ENCODE results near the gene MICAL3. TPM values are rescaled to one million over a fixed set of nuclear protein-coding genes. Genes with fewer than 3 reads are reported as not detected.

The MICAL3 gene
- total RNA-seq, 1 experiment from 2014 or later: 23.7 TPM

DNA sequence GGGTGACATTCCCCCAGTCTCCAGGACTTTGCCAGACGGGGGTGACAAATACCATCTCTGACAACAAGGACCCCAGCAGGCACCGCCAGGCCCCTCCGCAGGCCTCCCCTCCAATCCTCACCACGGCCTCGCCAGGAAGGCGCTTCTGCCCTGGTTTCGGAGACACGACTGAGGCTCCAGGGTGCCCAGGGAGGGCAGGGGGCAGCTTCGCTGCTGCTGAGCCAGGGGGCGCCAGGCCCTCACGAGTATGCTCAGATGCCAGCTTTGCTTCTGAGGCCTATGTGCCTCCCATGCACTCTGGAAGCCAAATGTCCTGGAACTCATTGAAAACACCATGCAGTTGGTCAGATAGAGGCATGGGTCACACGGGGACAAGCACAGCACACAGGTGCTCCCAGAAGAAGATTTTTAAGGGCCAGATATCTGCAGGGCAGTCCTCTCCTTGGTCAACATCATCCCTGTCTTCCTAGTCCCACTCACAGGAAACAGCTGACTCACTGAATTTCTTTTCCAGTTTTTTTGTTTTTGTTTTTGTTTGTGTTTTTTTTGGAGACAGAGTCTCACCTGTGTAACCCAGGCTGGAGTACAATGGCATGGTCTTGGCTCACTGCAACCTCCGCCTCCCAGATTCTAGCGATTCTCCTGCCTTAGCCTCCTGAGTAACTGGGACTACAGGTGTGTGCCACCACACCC, 270.0 kb downstream of the MICAL3 start:
- H3K27me3 ChIP-seq (ENCODE audit: low read length): no peaks in the 10 kb centered on the region
- H3K36me3 ChIP-seq (ENCODE audit: low read depth, low read length): no peaks in the 10 kb centered on the region
- TF ChIP-seq EZH2 (IDR thresholded peaks at IDR 0.05; ENCODE audit: low read length, unreplicated experiment): no peak
- TF ChIP-seq, protein P1, sequence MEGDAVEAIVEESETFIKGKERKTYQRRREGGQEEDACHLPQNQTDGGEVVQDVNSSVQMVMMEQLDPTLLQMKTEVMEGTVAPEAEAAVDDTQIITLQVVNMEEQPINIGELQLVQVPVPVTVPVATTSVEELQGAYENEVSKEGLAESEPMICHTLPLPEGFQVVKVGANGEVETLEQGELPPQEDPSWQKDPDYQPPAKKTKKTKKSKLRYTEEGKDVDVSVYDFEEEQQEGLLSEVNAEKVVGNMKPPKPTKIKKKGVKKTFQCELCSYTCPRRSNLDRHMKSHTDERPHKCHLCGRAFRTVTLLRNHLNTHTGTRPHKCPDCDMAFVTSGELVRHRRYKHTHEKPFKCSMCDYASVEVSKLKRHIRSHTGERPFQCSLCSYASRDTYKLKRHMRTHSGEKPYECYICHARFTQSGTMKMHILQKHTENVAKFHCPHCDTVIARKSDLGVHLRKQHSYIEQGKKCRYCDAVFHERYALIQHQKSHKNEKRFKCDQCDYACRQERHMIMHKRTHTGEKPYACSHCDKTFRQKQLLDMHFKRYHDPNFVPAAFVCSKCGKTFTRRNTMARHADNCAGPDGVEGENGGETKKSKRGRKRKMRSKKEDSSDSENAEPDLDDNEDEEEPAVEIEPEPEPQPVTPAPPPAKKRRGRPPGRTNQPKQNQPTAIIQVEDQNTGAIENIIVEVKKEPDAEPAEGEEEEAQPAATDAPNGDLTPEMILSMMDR (conservative IDR thresholded peaks at IDR 0.05; ENCODE audit: low read depth, low read length): peak; percentile 45
- H3K79me2 ChIP-seq (ENCODE audit: low read length): no peaks in the 10 kb centered on the region
- no peaks in the 10 kb centered on the region for H3K9me3 ChIP-seq (ENCODE audit: low read length)
- ChIA-PET POLR2A (ENCODE audit: unreplicated experiment) (no interaction called here), CTCF (interaction anchor here (1.2 kb wide), 1 partner anchor 31 kb away, joined by 5 read pairs; no protein-coding TSS in a partner anchor)
- no peaks in the 10 kb centered on the region for H3K9me2 ChIP-seq (replicated peaks; ENCODE audit: low read length)
- H2AFZ ChIP-seq (ENCODE audit: low read length): no peak overlapping the region
- ATAC-seq (no peak), DNase-seq (peak; percentile 7)
- H3K4me1 ChIP-seq (ENCODE audit: insufficient read depth, low read length): peaks cover 9% of the 10 kb centered on the region; the same call in 1 of the 2 replicates
- BruUV-seq (replicated peaks): no TSS peak
- intact Hi-C loops (cut with micrococcal nuclease): loop anchor here (1.0 kb wide), 1 partner anchor 31 kb away; no protein-coding TSS in a partner anchor
- H3F3A ChIP-seq (ENCODE audit: low read length, unreplicated experiment): no peaks in the 10 kb centered on the region
- no peak overlapping the region for H3K9ac ChIP-seq (ENCODE audit: low read length)
- H4K20me1 ChIP-seq (ENCODE audit: low read length): no peaks in the 10 kb centered on the region
- no peak overlapping the region for H3K27ac ChIP-seq (ENCODE audit: low read length)
- no peak overlapping the region for H3K4me2 ChIP-seq (ENCODE audit: low read length)
- H3K4me3 ChIP-seq (ENCODE audit: low read length): no peak overlapping the region

DNA sequence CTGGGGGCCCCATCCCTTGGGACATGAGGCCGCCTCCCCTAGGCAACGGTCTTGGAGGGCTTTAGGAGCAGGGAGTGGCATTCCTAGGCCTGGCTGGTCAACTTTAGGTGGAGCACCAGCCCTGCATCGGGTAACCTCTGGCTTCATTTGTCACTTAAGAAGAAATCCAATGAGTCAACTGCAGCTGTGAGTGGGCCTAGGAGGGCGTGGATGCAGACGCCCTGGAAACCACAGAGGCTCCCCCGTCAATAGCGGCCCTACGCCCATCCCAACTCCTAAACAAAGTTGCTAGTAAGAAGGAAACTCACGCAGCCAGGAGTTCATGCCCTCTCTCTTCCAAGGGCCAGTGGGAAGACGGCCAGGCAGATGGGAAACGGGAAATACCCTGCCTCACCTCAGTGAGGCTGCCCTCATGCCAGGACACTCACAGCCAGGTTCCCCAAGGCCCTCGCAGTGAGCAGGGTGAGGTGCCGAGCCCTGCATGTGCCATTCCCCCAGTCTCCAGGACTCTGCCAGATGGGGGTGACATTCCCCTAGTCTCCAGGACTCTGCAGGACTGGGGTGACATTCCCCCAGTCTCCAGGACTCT, 270.9 kb downstream of the MICAL3 start:
- TF ChIP-seq, protein P1 (conservative IDR thresholded peaks at IDR 0.05; ENCODE audit: low read depth, low read length): no peak
- ATAC-seq (peak; percentile 68), DNase-seq (peak; percentile 48)
- Histone ChIP-seq H3K27ac (ENCODE audit: low read length) (peak overlapping the region; percentile 30; the same call in 1 of the 2 replicates), H3K9me2 (replicated peaks; ENCODE audit: low read length) (no peaks in the 10 kb centered on the region), H3K79me2 (ENCODE audit: low read length) (no peaks in the 10 kb centered on the region), H3K36me3 (ENCODE audit: low read depth, low read length) (no peaks in the 10 kb centered on the region), H3K4me1 (ENCODE audit: insufficient read depth, low read length) (peaks cover 9% of the 10 kb centered on the region; the same call in 1 of the 2 replicates), H2AFZ (ENCODE audit: low read length) (no peak overlapping the region), H3K9me3 (ENCODE audit: low read length) (no peaks in the 10 kb centered on the region), H3F3A (ENCODE audit: low read length, unreplicated experiment) (no peaks in the 10 kb centered on the region), H3K4me2 (ENCODE audit: low read length) (peak overlapping the region; percentile 22; the same call in 1 of the 2 replicates), H3K4me3 (ENCODE audit: low read length) (no peak overlapping the region), H3K27me3 (ENCODE audit: low read length) (no peaks in the 10 kb centered on the region), H4K20me1 (ENCODE audit: low read length) (no peaks in the 10 kb centered on the region), H3K9ac (ENCODE audit: low read length) (no peak overlapping the region)
- intact Hi-C loops (cut with micrococcal nuclease): no loop called here
- POLR2A ChIA-PET (ENCODE audit: unreplicated experiment): no interaction called here
- CTCF ChIA-PET: no interaction called here
- no TSS peak for BruUV-seq (replicated peaks)

DNA sequence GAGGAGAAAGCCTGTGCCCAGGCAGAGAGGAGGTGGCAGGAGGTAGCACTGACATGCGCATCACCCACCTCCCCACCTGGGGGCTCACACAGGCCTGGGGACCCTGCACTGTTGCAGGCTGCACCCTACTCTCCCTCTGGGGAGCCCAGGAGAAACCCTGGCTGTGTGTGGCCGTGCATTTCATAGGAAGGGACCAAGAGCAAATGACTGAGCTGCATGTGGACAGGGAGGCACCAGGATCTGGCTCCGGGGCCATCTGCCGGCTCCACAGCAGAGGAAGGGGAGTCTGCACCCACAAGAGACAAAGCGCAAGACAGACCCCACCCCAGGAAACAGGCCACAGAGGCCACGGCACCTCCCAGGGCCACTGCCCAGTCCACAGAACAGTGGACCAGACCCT, 272.8 kb downstream of the MICAL3 start:
- H3K4me3 ChIP-seq (ENCODE audit: low read length): no peak overlapping the region
- no peak for TF ChIP-seq EZH2phosphoT487 (IDR thresholded peaks at IDR 0.05; ENCODE audit: borderline replicate concordance, low read length)
- TF ChIP-seq, protein P1 (conservative IDR thresholded peaks at IDR 0.05; ENCODE audit: low read depth, low read length): no peak
- TF ChIP-seq EZH2 (IDR thresholded peaks at IDR 0.05; ENCODE audit: low read length, unreplicated experiment): no peak
- H3K27me3 ChIP-seq (ENCODE audit: low read length): no peaks in the 10 kb centered on the region
- ATAC-seq: no peak
- no peaks in the 10 kb centered on the region for H3K79me2 ChIP-seq (ENCODE audit: low read length)
- peaks cover 9% of the 10 kb centered on the region; the same call in 1 of the 2 replicates for H3K4me1 ChIP-seq (ENCODE audit: insufficient read depth, low read length)
- no peak overlapping the region for H2AFZ ChIP-seq (ENCODE audit: low read length)
- H3K36me3 ChIP-seq (ENCODE audit: low read depth, low read length): no peaks in the 10 kb centered on the region
- no peak overlapping the region for H3K4me2 ChIP-seq (ENCODE audit: low read length)
- H4K20me1 ChIP-seq (ENCODE audit: low read length): no peaks in the 10 kb centered on the region
- no peak for DNase-seq
- H3F3A ChIP-seq (ENCODE audit: low read length, unreplicated experiment): no peaks in the 10 kb centered on the region
- H3K27ac ChIP-seq (ENCODE audit: low read length): no peak overlapping the region
- intact Hi-C loops (cut with micrococcal nuclease): no loop called here
- no TSS peak for BruUV-seq (replicated peaks)
- H3K9me2 ChIP-seq (replicated peaks; ENCODE audit: low read length): no peaks in the 10 kb centered on the region
- POLR2A ChIA-PET (ENCODE audit: unreplicated experiment): no interaction called here
- no peak overlapping the region for H3K9ac ChIP-seq (ENCODE audit: low read length)
- CTCF ChIA-PET: no interaction called here
- no peaks in the 10 kb centered on the region for H3K9me3 ChIP-seq (ENCODE audit: low read length)
